IPS-15b (cell line): ENCODE results near the gene MZF1.

ENCODE experiments used
- H3K27me3 ChIP-seq: one replicate; pipeline ENCODE4 v1.6.1; 2013; ENCODE audit warnings: low read length; ENCODE audit not compliant: control insufficient read depth, insufficient read depth
- H3K36me3 ChIP-seq: one replicate; pipeline ENCODE4 v1.6.1; 2013; ENCODE audit warnings: low read length; ENCODE audit not compliant: control insufficient read depth, insufficient read depth
- H3K4me1 ChIP-seq: one replicate; pipeline ENCODE4 v1.6.1; 2013; ENCODE audit warnings: mild to moderate bottlenecking, low read length; ENCODE audit not compliant: control insufficient read depth, insufficient read depth
- H3K4me3 ChIP-seq: one replicate; pipeline ENCODE4 v1.5.1; 2013; ENCODE audit warnings: low read depth, low read length
- H3K9ac ChIP-seq: one replicate; pipeline ENCODE4 v1.6.1; 2013; ENCODE audit warnings: low read depth, mild to moderate bottlenecking, low read length
- H3K9me3 ChIP-seq: one replicate; pipeline ENCODE4 v1.6.1; 2013; ENCODE audit warnings: mild to moderate bottlenecking, low read length; ENCODE audit not compliant: control insufficient read depth, insufficient read depth

The MZF1 gene

GRCh38 chr19:58568453-58569130 lies 4.5 kb downstream of the MZF1 start:
- Histone ChIP-seq H3K36me3 (peaks cover 12% of the 10 kb centered on the region), H3K4me3 (no peak overlapping the region), H3K9ac (no peak overlapping the region), H3K4me1 (peaks cover under 1% of the 10 kb centered on the region), H3K9me3 (no peaks in the 10 kb centered on the region), H3K27me3 (peaks cover 7% of the 10 kb centered on the region)

- H3K4me1 ChIP-seq = peaks cover 4% of the 10 kb centered on the region
These were observed 6.1 kb downstream of the MZF1 start for GRCh38 chr19:58566989-58567388.

GRCh38 chr19:58563823-58564222 lies 9.3 kb downstream of the MZF1 start:
- no peak overlapping the region for H3K4me3 ChIP-seq
- H3K9ac ChIP-seq = no peak overlapping the region
- H3K27me3 ChIP-seq = peaks cover 37% of the 10 kb centered on the region
- H3K4me1 ChIP-seq = peaks cover 9% of the 10 kb centered on the region
- H3K36me3 ChIP-seq = peaks cover 2% of the 10 kb centered on the region
- no peaks in the 10 kb centered on the region for H3K9me3 ChIP-seq

More at GRCh38 chr19:58566989-58567388, 6.1 kb downstream of the MZF1 start:
- H3K27me3 ChIP-seq = peaks cover 19% of the 10 kb centered on the region
- H3K9ac ChIP-seq = no peak overlapping the region
- H3K4me3 ChIP-seq = no peak overlapping the region
- peaks cover 12% of the 10 kb centered on the region for H3K36me3 ChIP-seq
- H3K9me3 ChIP-seq = no peaks in the 10 kb centered on the region

GRCh38 chr19:58563034-58563573 lies 10.0 kb downstream of the MZF1 start:
- peaks cover 9% of the 10 kb centered on the region for H3K4me1 ChIP-seq
- peak overlapping the region; percentile 60 for H3K9ac ChIP-seq
- H3K9me3 ChIP-seq = no peaks in the 10 kb centered on the region
- peaks cover 37% of the 10 kb centered on the region for H3K27me3 ChIP-seq
- H3K4me3 ChIP-seq = peak overlapping the region; percentile 67
- H3K36me3 ChIP-seq = no peaks in the 10 kb centered on the region

- Histone ChIP-seq H3K4me1 (peaks cover 9% of the 10 kb centered on the region), H3K9me3 (no peaks in the 10 kb centered on the region), H3K4me3 (peak overlapping the region; percentile 67), H3K9ac (peak overlapping the region; percentile 60), H3K27me3 (peaks cover 37% of the 10 kb centered on the region), H3K36me3 (no peaks in the 10 kb centered on the region)
These were observed 10.8 kb downstream of the MZF1 start for GRCh38 chr19:58562122-58563033.

- peaks cover 5% of the 10 kb centered on the region for H3K36me3 ChIP-seq
- H3K4me3 ChIP-seq = peak overlapping the region; percentile 67
- no peaks in the 10 kb centered on the region for H3K9me3 ChIP-seq
- peaks cover 37% of the 10 kb centered on the region for H3K27me3 ChIP-seq
- peaks cover 9% of the 10 kb centered on the region for H3K4me1 ChIP-seq
- H3K9ac ChIP-seq = no peak overlapping the region
These were observed 11.6 kb downstream of the MZF1 start for GRCh38 chr19:58561373-58562121.

- H3K9ac ChIP-seq = no peak overlapping the region
- peaks cover 9% of the 10 kb centered on the region for H3K4me1 ChIP-seq
- peaks cover 37% of the 10 kb centered on the region for H3K27me3 ChIP-seq
These were observed 12.2 kb downstream of the MZF1 start for GRCh38 chr19:58560921-58561320.

GRCh38 chr19:58560007-58560887 lies 12.9 kb downstream of the MZF1 start:
- Histone ChIP-seq H3K9me3 (no peaks in the 10 kb centered on the region), H3K27me3 (peaks cover 37% of the 10 kb centered on the region), H3K36me3 (peaks cover 12% of the 10 kb centered on the region), H3K4me1 (peaks cover 9% of the 10 kb centered on the region), H3K4me3 (peak overlapping the region; percentile 99), H3K9ac (peak overlapping the region; percentile 49)

More at GRCh38 chr19:58560921-58561320, 12.2 kb downstream of the MZF1 start:
- H3K36me3 ChIP-seq = peaks cover 11% of the 10 kb centered on the region
- peak overlapping the region; percentile 0 for H3K4me3 ChIP-seq
- no peaks in the 10 kb centered on the region for H3K9me3 ChIP-seq

- Histone ChIP-seq H3K4me1 (peaks cover 9% of the 10 kb centered on the region), H3K36me3 (peaks cover 12% of the 10 kb centered on the region)
These were observed 13.7 kb downstream of the MZF1 start for GRCh38 chr19:58559275-58560006.

GRCh38 chr19:58558623-58559274 lies 14.4 kb downstream of the MZF1 start:
- H3K4me3 ChIP-seq = peak overlapping the region; percentile 99
- peaks cover 9% of the 10 kb centered on the region for H3K4me1 ChIP-seq
- peaks cover 31% of the 10 kb centered on the region for H3K27me3 ChIP-seq
- peak overlapping the region; percentile 96 for H3K9ac ChIP-seq
- no peaks in the 10 kb centered on the region for H3K9me3 ChIP-seq
- H3K36me3 ChIP-seq = peaks cover 12% of the 10 kb centered on the region

More at GRCh38 chr19:58559275-58560006, 13.7 kb downstream of the MZF1 start:
- H3K9me3 ChIP-seq = no peaks in the 10 kb centered on the region
- peaks cover 37% of the 10 kb centered on the region for H3K27me3 ChIP-seq
- peak overlapping the region; percentile 91 for H3K9ac ChIP-seq
- peak overlapping the region; percentile 99 for H3K4me3 ChIP-seq
